Measurements from ENCODE around the gene PTPRC. TPM values are rescaled to one million over a fixed set of nuclear protein-coding genes. Genes with fewer than 3 reads are reported as not detected.

PTPRC gene
- total RNA-seq, 2 experiments from 2014 or later: 317 to 318 TPM

- CTCF ChIA-PET: interaction anchor here (1.0 kb wide), 1 partner anchor 16 kb away, joined by 3 read pairs; no protein-coding TSS in a partner anchor
- POLR2A ChIA-PET: interaction anchor here (1.8 kb wide), 1 partner anchor 31 kb away, joined by 6 read pairs; no protein-coding TSS in a partner anchor
Observed at GRCh38 chr1:198619375-198620140, 19.3 kb upstream of the PTPRC start.

GRCh38 chr1:198620218-198620617, 18.6 kb upstream of the PTPRC start:
- CTCF ChIA-PET: interaction anchor here (1.2 kb wide), 1 partner anchor 14 kb away, joined by 3 read pairs; no protein-coding TSS in a partner anchor
- POLR2A ChIA-PET: interaction anchor here (1.5 to 1.8 kb wide), 2 partner anchors 30 to 59 kb away, joined by 6 to 9 read pairs; no protein-coding TSS in a partner anchor

GRCh38 chr1:198620951-198621824, 17.7 kb upstream of the PTPRC start:
- CTCF ChIA-PET: interaction anchor here (1.2 to 2.2 kb wide), 4 partner anchors 10 to 16 kb away, joined by 3 to 7 read pairs (median 4); no protein-coding TSS in a partner anchor
- POLR2A ChIA-PET: interaction anchor here (0.5 to 1.5 kb wide), 7 partner anchors 10 to 422 kb away, joined by 3 to 12 read pairs (median 4); partner anchors contain the start of gene PTPRC

GRCh38 chr1:198622001-198622400, 16.8 kb upstream of the PTPRC start:
- POLR2A ChIA-PET: interaction anchor here (0.5 to 1.5 kb wide), 4 partner anchors 14 to 423 kb away, joined by 3 to 12 read pairs (median 4); partner anchors contain the start of gene PTPRC
- CTCF ChIA-PET: interaction anchor here (1.0 to 2.2 kb wide), 3 partner anchors 9 to 99 kb away, joined by 3 to 7 read pairs (median 3); no protein-coding TSS in a partner anchor

- POLR2A ChIA-PET: no interaction called here
Observed at GRCh38 chr1:198623752-198624647, 14.8 kb upstream of the PTPRC start.

GRCh38 chr1:198624648-198624980, 14.2 kb upstream of the PTPRC start:
- POLR2A ChIA-PET: no interaction called here

More at GRCh38 chr1:198623752-198624647, 14.8 kb upstream of the PTPRC start:
- CTCF ChIA-PET: interaction anchor here (1.2 kb wide), 1 partner anchor 11 kb away, joined by 4 read pairs; no protein-coding TSS in a partner anchor

GRCh38 chr1:198627436-198628066, 11.3 kb upstream of the PTPRC start:
- CTCF ChIA-PET: no interaction called here
- POLR2A ChIA-PET: no interaction called here

More at GRCh38 chr1:198624648-198624980, 14.2 kb upstream of the PTPRC start:
- CTCF ChIA-PET: no interaction called here

GRCh38 chr1:198628067-198628455, 10.8 kb upstream of the PTPRC start:
- POLR2A ChIA-PET: no interaction called here
- CTCF ChIA-PET: no interaction called here

GRCh38 chr1:198629610-198630009, 9.2 kb upstream of the PTPRC start:
- ChIA-PET POLR2A (interaction anchor here (0.6 kb wide), 1 partner anchor 451 kb away, joined by 4 read pairs; no protein-coding TSS in a partner anchor), CTCF (no interaction called here)

- CTCF ChIA-PET: interaction anchor here (0.9 to 1.4 kb wide), 3 partner anchors 9 to 19 kb away, joined by 3 to 4 read pairs (median 3); no protein-coding TSS in a partner anchor
- POLR2A ChIA-PET: no interaction called here
Observed at GRCh38 chr1:198630863-198631262, 8.0 kb upstream of the PTPRC start.

- CTCF ChIA-PET: interaction anchor here (0.9 to 1.4 kb wide), 3 partner anchors 10 to 19 kb away, joined by 3 to 4 read pairs (median 3); no protein-coding TSS in a partner anchor
- POLR2A ChIA-PET: interaction anchor here (0.8 kb wide), 1 partner anchor 10 kb away, joined by 3 read pairs; no protein-coding TSS in a partner anchor
Observed at GRCh38 chr1:198631292-198631691, 7.5 kb upstream of the PTPRC start.

GRCh38 chr1:198632007-198632406, 6.8 kb upstream of the PTPRC start:
- ChIA-PET CTCF (interaction anchor here (1.4 kb wide), 1 partner anchor 18 kb away, joined by 4 read pairs; no protein-coding TSS in a partner anchor), POLR2A (interaction anchor here (0.8 kb wide), 1 partner anchor 11 kb away, joined by 3 read pairs; no protein-coding TSS in a partner anchor)

GRCh38 chr1:198633675-198634121, 5.1 kb upstream of the PTPRC start:
- ChIA-PET CTCF (no interaction called here), POLR2A (no interaction called here)

GRCh38 chr1:198635964-198636363, 2.9 kb upstream of the PTPRC start:
- ChIA-PET CTCF (interaction anchor here (0.9 to 1.4 kb wide), 4 partner anchors 13 to 36 kb away, joined by 3 to 4 read pairs (median 4); no protein-coding TSS in a partner anchor), POLR2A (interaction anchor here (0.7 to 1.5 kb wide), 2 partner anchors 11 to 13 kb away, joined by 3 to 4 read pairs; no protein-coding TSS in a partner anchor)

- CTCF ChIA-PET: interaction anchor here (0.9 to 1.4 kb wide), 2 partner anchors 17 to 37 kb away, joined by 3 to 4 read pairs; no protein-coding TSS in a partner anchor
- POLR2A ChIA-PET: interaction anchor here (0.5 to 2.0 kb wide), 4 partner anchors 11 to 114 kb away, joined by 3 to 6 read pairs (median 4); no protein-coding TSS in a partner anchor
Observed at GRCh38 chr1:198636391-198636790, 2.4 kb upstream of the PTPRC start.

- POLR2A ChIA-PET: interaction anchor here (0.5 to 2.0 kb wide), 5 partner anchors 13 to 115 kb away, joined by 3 to 13 read pairs (median 4); no protein-coding TSS in a partner anchor
- CTCF ChIA-PET: interaction anchor here (0.6 to 1.5 kb wide), 2 partner anchors 16 to 30 kb away, joined by 3 to 6 read pairs; no protein-coding TSS in a partner anchor
Observed at GRCh38 chr1:198637157-198637556, 1.7 kb upstream of the PTPRC start.

GRCh38 chr1:198637916-198638437, 863 bp upstream of the PTPRC start:
- CTCF ChIA-PET: interaction anchor here (1.5 to 1.9 kb wide), 2 partner anchors 17 to 19 kb away, joined by 6 read pairs; no protein-coding TSS in a partner anchor

More at GRCh38 chr1:198637916-198638437, 863 bp upstream of the PTPRC start:
- POLR2A ChIA-PET: interaction anchor here (1.1 to 2.4 kb wide), 7 partner anchors 12 to 44 kb away, joined by 3 to 13 read pairs (median 4); no protein-coding TSS in a partner anchor
